Esophagus muscularis mucosa (tissue), 4 donors: ENCODE results near the gene SPTBN4.

ENCODE experiments used
- EP300 ChIP-seq: sonication (generic); formaldehyde crosslinking; IDR thresholded peaks from one replicate; pipeline ENCODE4 v1.6.1; 2017; ENCODE audit warnings: antibody characterized with exemption
- POLR2A ChIP-seq: fragments of 450-650 bp; IDR thresholded peaks from one replicate; pipeline ENCODE4 v1.6.1; 2017; ENCODE audit warnings: antibody characterized with exemption, moderate library complexity, mild to moderate bottlenecking, low read depth
- POLR2AphosphoS5 ChIP-seq, 2 donors: sonication (generic); formaldehyde crosslinking; IDR thresholded peaks; one replicate each; pipeline ENCODE4 v1.6.1; 2017; ENCODE audit warnings: antibody characterized with exemption in 2 of 2
- TF ChIP-seq, protein P1 (sequence below), 3 experiments: fragments of 200-600 bp in 2 of 3; fragments of 450-650 bp in 1 of 3; sonication (generic) in 2 of 3; IDR thresholded peaks; one replicate each; pipeline ENCODE4 v1.5.1; 2017 to 2019; ENCODE audit warnings: antibody characterized with exemption in 3 of 3, mild to moderate bottlenecking in 2 of 3, moderate library complexity in 1 of 3

DNA sequence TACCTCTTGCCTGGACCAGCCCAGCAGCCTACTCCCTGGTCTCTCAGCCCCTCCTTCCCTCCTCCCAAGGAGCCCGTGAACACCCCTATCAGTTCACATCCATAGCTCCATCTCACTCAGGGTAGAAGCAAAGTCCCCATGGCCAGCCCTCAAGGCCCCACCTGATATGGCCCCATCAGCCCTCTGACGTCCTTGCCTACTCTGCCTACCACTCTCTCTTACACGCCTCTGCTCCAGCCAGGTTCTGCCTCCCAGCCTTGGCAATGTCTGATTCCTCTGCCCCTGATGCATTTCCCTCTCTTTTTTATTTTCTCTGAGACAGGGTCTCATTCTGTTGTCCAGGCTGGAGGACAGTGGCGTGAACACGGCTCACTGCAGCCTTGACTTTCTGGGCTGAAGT is 14.8 kb upstream of the SPTBN4 start:
- TF ChIP-seq POLR2A: no peak
- TF ChIP-seq, protein P1, sequence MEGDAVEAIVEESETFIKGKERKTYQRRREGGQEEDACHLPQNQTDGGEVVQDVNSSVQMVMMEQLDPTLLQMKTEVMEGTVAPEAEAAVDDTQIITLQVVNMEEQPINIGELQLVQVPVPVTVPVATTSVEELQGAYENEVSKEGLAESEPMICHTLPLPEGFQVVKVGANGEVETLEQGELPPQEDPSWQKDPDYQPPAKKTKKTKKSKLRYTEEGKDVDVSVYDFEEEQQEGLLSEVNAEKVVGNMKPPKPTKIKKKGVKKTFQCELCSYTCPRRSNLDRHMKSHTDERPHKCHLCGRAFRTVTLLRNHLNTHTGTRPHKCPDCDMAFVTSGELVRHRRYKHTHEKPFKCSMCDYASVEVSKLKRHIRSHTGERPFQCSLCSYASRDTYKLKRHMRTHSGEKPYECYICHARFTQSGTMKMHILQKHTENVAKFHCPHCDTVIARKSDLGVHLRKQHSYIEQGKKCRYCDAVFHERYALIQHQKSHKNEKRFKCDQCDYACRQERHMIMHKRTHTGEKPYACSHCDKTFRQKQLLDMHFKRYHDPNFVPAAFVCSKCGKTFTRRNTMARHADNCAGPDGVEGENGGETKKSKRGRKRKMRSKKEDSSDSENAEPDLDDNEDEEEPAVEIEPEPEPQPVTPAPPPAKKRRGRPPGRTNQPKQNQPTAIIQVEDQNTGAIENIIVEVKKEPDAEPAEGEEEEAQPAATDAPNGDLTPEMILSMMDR (IDR thresholded peaks at IDR 0.05): no peak
- TF ChIP-seq EP300: no peak
- TF ChIP-seq POLR2AphosphoS5 (IDR thresholded peaks at IDR 0.05): no peak
